WI38 (cell line): ENCODE results near the gene ESPL1.

ENCODE experiments used
- H3K4me3 ChIP-seq: 2 replicates; pipeline ENCODE4 v1.5.1; 2011; ENCODE audit warnings: low read depth, mild to moderate bottlenecking, control low read depth, low read length
- CTCF ChIP-seq: IDR thresholded peaks from 2 replicates; pipeline ENCODE4 v1.5.1; 2012; ENCODE audit warnings: low read depth, mild to moderate bottlenecking, control low read depth, low read length

The ESPL1 gene

GRCh38 chr12:53313996-53314395, 45.9 kb downstream of the ESPL1 start:
- H3K4me3 ChIP-seq, result no peak overlapping the region
- no peak for TF ChIP-seq CTCF

- peak overlapping the region; percentile 88 for H3K4me3 ChIP-seq
- no peak for TF ChIP-seq CTCF
These were observed 52.5 kb downstream of the ESPL1 start for GRCh38 chr12:53320352-53321195.

GRCh38 chr12:53324113-53324778, 56.1 kb downstream of the ESPL1 start:
- no peak for TF ChIP-seq CTCF
- H3K4me3 ChIP-seq, result peak overlapping the region; percentile 67

GRCh38 chr12:53324779-53325510, 56.8 kb downstream of the ESPL1 start:
- TF ChIP-seq CTCF, result peak; percentile 65
- peak overlapping the region; percentile 67 for H3K4me3 ChIP-seq

- no peak for TF ChIP-seq CTCF
- H3K4me3 ChIP-seq, result peak overlapping the region; percentile 67
These were observed 57.5 kb downstream of the ESPL1 start for GRCh38 chr12:53325511-53326061.

- no peak for TF ChIP-seq CTCF
- H3K4me3 ChIP-seq, result no peak overlapping the region
These were observed 58.5 kb downstream of the ESPL1 start for GRCh38 chr12:53326460-53327185.
